ENCODE results near the gene CHTF18. TPM values are rescaled to one million over a fixed set of nuclear protein-coding genes. Genes with fewer than 3 reads are reported as not detected.
"Not testable (repeated sequence)": the region's sequence is repeated elsewhere in the genome, so short reads cannot be mapped to it uniquely, and the experiment has no call there.

Gene CHTF18
- total and polyA plus RNA-seq, 2 of the 4 experiments (the other 2 are of a cell fraction), result 3.2 to 21.4 TPM

GRCh38 chr16:742894-743293 lies 45.5 kb upstream of the CHTF18 start:
- peaks cover 7 to 15% of the 10 kb centered on the region in 2 experiments for H3K79me1 ChIP-seq (ENCODE audit: low read depth in 1 of 2, low read length in 2 of 2)
- CTCF ChIA-PET, result interaction anchor here (0.6 kb wide), 1 partner anchor 43 kb away, joined by 3 read pairs; no protein-coding TSS in a partner anchor
- H3K18ac ChIP-seq (ENCODE audit: low read depth, low read length); H3K9ac ChIP-seq (ENCODE audit: low read depth, low read length); H4K5ac ChIP-seq (ENCODE audit: low read depth, low read length); H3K36me3 ChIP-seq (ENCODE audit: control insufficient read depth, insufficient read depth, low read length); H3K27ac ChIP-seq (ENCODE audit: insufficient read depth, low read length); POLR2A ChIA-PET (ENCODE audit: unreplicated experiment); H2BK5ac ChIP-seq (ENCODE audit: low read depth, low read length, poor library complexity, severe bottlenecking); H3K14ac ChIP-seq (replicated peaks; ENCODE audit: low read depth, low read length); H2AK9ac ChIP-seq (replicated peaks; ENCODE audit: low read depth, low read length, poor library complexity); H3K9me1 ChIP-seq (ENCODE audit: insufficient read depth, low read length); H4K91ac ChIP-seq (ENCODE audit: insufficient read depth, low read depth, low read length); H3K4me2 ChIP-seq (ENCODE audit: low read depth, low read length); H3K56ac ChIP-seq (ENCODE audit: extremely low read depth, insufficient read depth, low read length); H3K27me3 ChIP-seq (ENCODE audit: control insufficient read depth, insufficient read depth, low read length); H3K4me1 ChIP-seq (ENCODE audit: control insufficient read depth, insufficient read depth, low read length); BruUV-seq (replicated peaks); ATAC-seq (ENCODE audit: low read depth); in situ Hi-C loops (cut with MboI; ENCODE audit: low sequenced_read_pairs); H3K23ac ChIP-seq (ENCODE audit: low read depth, low read length); H4K8ac ChIP-seq (ENCODE audit: low read depth in 2 of 2, low read length in 2 of 2); H3K9me3 ChIP-seq (ENCODE audit: control insufficient read depth, insufficient read depth, low read length); DNase-seq; H2BK15ac ChIP-seq (ENCODE audit: low read depth, low read length); H3K4ac ChIP-seq (ENCODE audit: low read depth, low read length); H2AK5ac ChIP-seq (ENCODE audit: low read depth, low read length); H2AFZ ChIP-seq (replicated peaks; ENCODE audit: low read length, poor library complexity); dilution Hi-C loops (cut with HindIII; ENCODE audit: low sequenced_read_pairs, unreplicated experiment); H3K4me3 ChIP-seq (ENCODE audit: insufficient read depth, low read depth, low read length); H2BK120ac ChIP-seq (ENCODE audit: low read depth, low read length); H2BK20ac ChIP-seq (ENCODE audit: low read depth, low read length); H4K20me1 ChIP-seq (ENCODE audit: insufficient read depth, low read length): not testable (repeated sequence)
- 100% methylated on average over 3 of the region's 14 CpGs; no CpG with 5 or more reads in 1 of the 2 experiments for WGBS, 2 experiments (ENCODE audit: extremely low coverage in 2 of 2, insufficient read length in 1 of 2)
- intact Hi-C loops (cut with micrococcal nuclease), result loop anchor here (5.0 kb wide), 1 partner anchor 44 kb away; the partner anchor contains the start of genes CHTF18 and RPUSD1
